ENCODE data around the gene FSHR.

DNA sequence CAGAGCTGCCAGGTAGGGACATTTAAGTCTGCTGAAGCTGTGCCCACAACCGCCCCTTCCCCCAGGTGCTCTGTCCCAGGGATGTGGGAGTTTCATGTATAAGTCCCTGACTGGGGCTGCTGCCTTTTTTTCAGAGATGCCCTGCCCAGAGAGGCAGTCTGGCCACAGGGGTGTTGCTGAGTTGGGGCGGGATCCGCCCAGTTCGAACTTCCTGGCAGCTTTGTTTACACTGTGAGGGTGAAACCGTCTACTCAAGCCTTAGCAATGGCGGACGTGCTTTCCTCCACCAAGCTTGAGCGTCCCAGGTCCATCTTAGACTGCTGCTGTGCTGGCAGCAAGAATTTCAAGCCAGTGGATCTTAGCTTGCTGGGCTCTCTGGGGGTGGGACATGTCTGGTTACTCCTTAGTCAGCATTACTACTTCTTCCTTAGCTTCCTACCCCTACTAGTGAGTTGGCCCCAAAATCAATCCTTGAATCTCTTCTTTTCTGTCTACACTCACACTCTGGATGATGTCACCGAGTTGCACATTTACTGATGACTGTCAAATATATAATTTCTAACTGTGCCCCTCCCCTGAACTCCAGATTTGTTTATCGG, 31.8 kb upstream of the FSHR start:
- TF ChIP-seq, protein P1, sequence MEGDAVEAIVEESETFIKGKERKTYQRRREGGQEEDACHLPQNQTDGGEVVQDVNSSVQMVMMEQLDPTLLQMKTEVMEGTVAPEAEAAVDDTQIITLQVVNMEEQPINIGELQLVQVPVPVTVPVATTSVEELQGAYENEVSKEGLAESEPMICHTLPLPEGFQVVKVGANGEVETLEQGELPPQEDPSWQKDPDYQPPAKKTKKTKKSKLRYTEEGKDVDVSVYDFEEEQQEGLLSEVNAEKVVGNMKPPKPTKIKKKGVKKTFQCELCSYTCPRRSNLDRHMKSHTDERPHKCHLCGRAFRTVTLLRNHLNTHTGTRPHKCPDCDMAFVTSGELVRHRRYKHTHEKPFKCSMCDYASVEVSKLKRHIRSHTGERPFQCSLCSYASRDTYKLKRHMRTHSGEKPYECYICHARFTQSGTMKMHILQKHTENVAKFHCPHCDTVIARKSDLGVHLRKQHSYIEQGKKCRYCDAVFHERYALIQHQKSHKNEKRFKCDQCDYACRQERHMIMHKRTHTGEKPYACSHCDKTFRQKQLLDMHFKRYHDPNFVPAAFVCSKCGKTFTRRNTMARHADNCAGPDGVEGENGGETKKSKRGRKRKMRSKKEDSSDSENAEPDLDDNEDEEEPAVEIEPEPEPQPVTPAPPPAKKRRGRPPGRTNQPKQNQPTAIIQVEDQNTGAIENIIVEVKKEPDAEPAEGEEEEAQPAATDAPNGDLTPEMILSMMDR (IDR thresholded peaks at IDR 0.05; ENCODE audit: low read depth, low read length), result no peak
- TF ChIP-seq POLR2A (IDR thresholded peaks at IDR 0.05; ENCODE audit: extremely low read depth, insufficient read length), result no peak
- TF ChIP-seq, protein P2, sequence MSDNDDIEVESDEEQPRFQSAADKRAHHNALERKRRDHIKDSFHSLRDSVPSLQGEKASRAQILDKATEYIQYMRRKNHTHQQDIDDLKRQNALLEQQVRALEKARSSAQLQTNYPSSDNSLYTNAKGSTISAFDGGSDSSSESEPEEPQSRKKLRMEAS (IDR thresholded peaks at IDR 0.05; ENCODE audit: low read depth, low read length), result no peak
